Calu3 (cell line): ENCODE data around the gene UNC5C. TPM values are rescaled to one million over a fixed set of nuclear protein-coding genes. Genes with fewer than 3 reads are reported as not detected.

Source experiments
- BruUV-seq: library from RNA; stranded (reverse); fragments of 400-500 nt; replicated peaks from 2 replicates; lab custom pipeline; 2021; lab: Mats Ljungman, UMichigan
- CTCF ChIA-PET: fragments of 300-600 bp; sonication (Branson Sonifier 250); formaldehyde crosslinking; loops from one replicate; lab custom pipeline; 2022; ENCODE audit warnings: antibody characterized with exemption; lab: Charles Lee
- DNase-seq: peaks from one replicate; pipeline ENCODE4 v3.0.0; 2022
- H3K27ac Mint-ChIP-seq: one replicate; pipeline ENCODE4 v1.8.0; 2022; ENCODE audit warnings: mixed read lengths; ENCODE audit not compliant: unreplicated experiment
- H3K27me3 Mint-ChIP-seq: one replicate; pipeline ENCODE4 v1.8.0; 2022; ENCODE audit warnings: mixed read lengths; ENCODE audit not compliant: unreplicated experiment
- H3K36me3 Mint-ChIP-seq: one replicate; pipeline ENCODE4 v1.8.0; 2022; ENCODE audit warnings: mild to moderate bottlenecking, moderate library complexity, mixed read lengths; ENCODE audit not compliant: insufficient read depth, unreplicated experiment
- H3K4me1 Mint-ChIP-seq: one replicate; pipeline ENCODE4 v1.8.0; 2022; ENCODE audit warnings: mild to moderate bottlenecking, low read depth, mixed read lengths; ENCODE audit not compliant: unreplicated experiment
- H3K4me3 Mint-ChIP-seq: one replicate; pipeline ENCODE4 v1.8.0; 2022; ENCODE audit warnings: mild to moderate bottlenecking, low read depth, moderate library complexity, mixed read lengths; ENCODE audit not compliant: unreplicated experiment
- H3K9me3 Mint-ChIP-seq: one replicate; pipeline ENCODE4 v1.8.0; 2022; ENCODE audit warnings: low read depth, mixed read lengths; ENCODE audit not compliant: unreplicated experiment
- intact Hi-C: fragments of 100-400 bp; cut with micrococcal nuclease; formaldehyde crosslinking; loops from one replicate; pipeline ENCODE4 v1.10.0; 2022; ENCODE audit not compliant: unreplicated experiment
- total RNA-seq: library from RNA; stranded (reverse); gene quantifications from 2 replicates; pipeline ENCODE4 v1.2.3, GENCODE V29; 2022
- TF ChIP-seq, protein P1 (sequence below): fragments of 200-600 bp; IDR thresholded peaks from one replicate; pipeline ENCODE4 v1.8.0; 2022; ENCODE audit warnings: antibody characterized with exemption; ENCODE audit not compliant: unreplicated experiment

UNC5C gene
- total RNA-seq, 1 experiment from 2014 or later: not detected

DNA sequence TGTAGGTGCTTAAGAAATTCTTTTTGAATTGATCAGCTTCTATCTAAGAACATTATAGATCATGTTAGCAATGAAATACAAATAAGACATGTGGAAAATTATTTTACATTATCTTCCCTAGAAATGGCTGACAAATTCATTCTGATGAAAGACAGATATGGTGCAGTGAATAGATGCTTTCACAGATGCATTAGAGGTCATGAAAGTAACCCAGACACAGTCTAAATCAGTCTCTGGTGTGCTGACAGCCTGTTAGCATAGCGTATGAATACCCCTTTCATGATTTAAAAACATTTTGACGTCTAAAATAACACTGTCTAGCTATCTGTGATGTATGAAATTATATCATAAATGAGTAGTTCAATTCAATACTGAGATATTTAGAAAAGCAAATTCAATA lies 180.9 kb downstream of the UNC5C start:
- no peaks in the 10 kb centered on the region for H3K9me3 Mint-ChIP-seq
- no peak overlapping the region for H3K4me3 Mint-ChIP-seq
- DNase-seq: no peak
- no TSS peak for BruUV-seq
- H3K27me3 Mint-ChIP-seq: no peaks in the 10 kb centered on the region
- H3K27ac Mint-ChIP-seq: no peak overlapping the region
- TF ChIP-seq, protein P1, sequence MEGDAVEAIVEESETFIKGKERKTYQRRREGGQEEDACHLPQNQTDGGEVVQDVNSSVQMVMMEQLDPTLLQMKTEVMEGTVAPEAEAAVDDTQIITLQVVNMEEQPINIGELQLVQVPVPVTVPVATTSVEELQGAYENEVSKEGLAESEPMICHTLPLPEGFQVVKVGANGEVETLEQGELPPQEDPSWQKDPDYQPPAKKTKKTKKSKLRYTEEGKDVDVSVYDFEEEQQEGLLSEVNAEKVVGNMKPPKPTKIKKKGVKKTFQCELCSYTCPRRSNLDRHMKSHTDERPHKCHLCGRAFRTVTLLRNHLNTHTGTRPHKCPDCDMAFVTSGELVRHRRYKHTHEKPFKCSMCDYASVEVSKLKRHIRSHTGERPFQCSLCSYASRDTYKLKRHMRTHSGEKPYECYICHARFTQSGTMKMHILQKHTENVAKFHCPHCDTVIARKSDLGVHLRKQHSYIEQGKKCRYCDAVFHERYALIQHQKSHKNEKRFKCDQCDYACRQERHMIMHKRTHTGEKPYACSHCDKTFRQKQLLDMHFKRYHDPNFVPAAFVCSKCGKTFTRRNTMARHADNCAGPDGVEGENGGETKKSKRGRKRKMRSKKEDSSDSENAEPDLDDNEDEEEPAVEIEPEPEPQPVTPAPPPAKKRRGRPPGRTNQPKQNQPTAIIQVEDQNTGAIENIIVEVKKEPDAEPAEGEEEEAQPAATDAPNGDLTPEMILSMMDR: no peak
- intact Hi-C loops: no loop called here
- CTCF ChIA-PET: interaction anchor here (0.6 kb wide), 1 partner anchor 26 kb away, joined by 3 read pairs; no protein-coding TSS in a partner anchor
- no peaks in the 10 kb centered on the region for H3K36me3 Mint-ChIP-seq
- no peaks in the 10 kb centered on the region for H3K4me1 Mint-ChIP-seq

DNA sequence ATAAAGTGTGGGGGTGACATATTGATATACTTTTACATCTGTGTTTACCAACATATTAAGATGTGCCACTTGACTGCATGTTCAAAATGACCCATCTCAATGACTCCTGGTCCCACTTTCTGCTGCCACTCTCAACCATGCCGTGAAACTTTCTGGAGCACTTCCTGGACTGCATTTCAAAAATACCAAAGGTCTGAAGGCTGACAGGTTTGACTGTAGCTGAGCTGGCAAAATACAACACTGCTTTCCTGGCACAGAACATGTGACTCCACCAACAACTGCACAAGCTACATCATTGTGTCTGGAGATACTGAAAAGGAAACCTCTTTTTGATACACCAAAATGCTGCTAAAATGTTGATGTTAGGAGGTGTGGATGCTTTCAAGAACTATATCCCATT lies 184.8 kb downstream of the UNC5C start:
- TF ChIP-seq, protein P1: no peak
- peak; percentile 3 for DNase-seq

DNA sequence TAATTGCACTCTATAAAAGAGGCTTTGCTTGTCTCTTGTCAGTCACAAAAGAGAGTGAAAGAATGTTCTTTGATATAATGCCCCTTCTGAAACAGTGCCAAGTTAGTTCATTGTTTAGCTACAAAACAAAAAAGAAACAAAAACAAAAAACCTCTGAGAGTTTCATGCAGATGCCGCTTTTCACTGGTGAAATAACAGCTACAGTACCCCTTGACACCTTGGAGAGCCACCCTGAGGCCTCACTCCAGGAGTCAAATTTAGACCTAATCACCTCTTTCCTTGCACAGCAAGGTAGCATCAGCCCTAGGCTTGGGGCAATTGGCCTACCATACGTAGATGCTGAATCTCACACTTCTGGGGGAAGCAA lies 185.2 kb downstream of the UNC5C start:
- intact Hi-C loops: no loop called here
- H3K4me3 Mint-ChIP-seq: no peak overlapping the region
- CTCF ChIA-PET: no interaction called here
- H3K4me1 Mint-ChIP-seq: peaks cover 4% of the 10 kb centered on the region
- TF ChIP-seq, protein P1: no peak
- no peaks in the 10 kb centered on the region for H3K36me3 Mint-ChIP-seq
- H3K9me3 Mint-ChIP-seq: no peaks in the 10 kb centered on the region
- H3K27me3 Mint-ChIP-seq: no peaks in the 10 kb centered on the region
- no TSS peak for BruUV-seq
- no peak for DNase-seq
- no peak overlapping the region for H3K27ac Mint-ChIP-seq

More for the DNA sequence above, 184.8 kb downstream of the UNC5C start:
- Mint-ChIP-seq H3K4me3 (no peak overlapping the region), H3K27me3 (no peaks in the 10 kb centered on the region), H3K4me1 (no peaks in the 10 kb centered on the region), H3K36me3 (no peaks in the 10 kb centered on the region), H3K9me3 (no peaks in the 10 kb centered on the region), H3K27ac (no peak overlapping the region)
- BruUV-seq: no TSS peak
- CTCF ChIA-PET: no interaction called here
- intact Hi-C loops: no loop called here

DNA sequence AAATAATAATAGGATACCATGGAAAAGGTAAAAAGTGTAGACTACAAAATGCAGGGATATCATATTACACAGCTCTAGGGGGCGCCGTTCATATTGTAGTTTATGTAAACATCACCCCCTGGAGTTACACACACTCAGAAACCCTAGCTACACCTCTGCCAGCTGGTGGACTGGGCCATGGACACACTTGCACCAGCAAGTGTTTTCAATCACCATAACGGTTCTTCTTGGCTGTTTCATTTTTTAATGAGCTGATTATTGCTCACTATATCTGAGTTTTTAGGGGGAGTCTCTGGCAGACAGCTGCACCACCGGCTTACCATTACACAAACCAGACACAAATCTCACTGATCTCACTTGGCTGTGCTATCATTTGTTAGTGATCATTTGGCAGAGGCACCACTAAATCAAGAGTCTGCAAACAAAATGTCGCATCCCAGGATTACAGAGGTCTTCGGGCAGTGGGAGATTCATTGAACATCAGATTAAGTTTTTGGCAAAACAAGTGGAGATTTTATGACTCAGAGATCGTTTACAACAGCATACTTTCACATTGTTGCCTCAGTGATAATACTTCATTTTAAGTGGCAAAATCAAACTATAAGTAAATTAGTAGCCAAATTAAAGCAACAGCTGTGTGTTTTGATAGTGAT lies 185.7 kb downstream of the UNC5C start:
- Mint-ChIP-seq H3K9me3 (no peaks in the 10 kb centered on the region), H3K27ac (no peak overlapping the region), H3K36me3 (no peaks in the 10 kb centered on the region), H3K27me3 (no peaks in the 10 kb centered on the region), H3K4me3 (no peak overlapping the region), H3K4me1 (peaks cover 9% of the 10 kb centered on the region)
- CTCF ChIA-PET: interaction anchor here (1.3 kb wide), 1 partner anchor 14 kb away, joined by 3 read pairs; no protein-coding TSS in a partner anchor
- TF ChIP-seq, protein P1: no peak
- no TSS peak for BruUV-seq
- intact Hi-C loops: no loop called here
- no peak for DNase-seq
